KOPT-K1 (cell line): ENCODE results near the gene GLP1R.

Experiments used
- H3K27ac ChIP-seq: fragments of 200-600 bp; sonication (generic); 2 replicates; pipeline ENCODE4 v1.5.1; 2016; ENCODE audit warnings: antibody characterized with exemption, mild to moderate bottlenecking, low read depth, low read length; ENCODE audit not compliant: poor library complexity, severe bottlenecking
- H3K36me3 ChIP-seq: fragments of 200-600 bp; sonication (generic); 2 replicates; pipeline ENCODE4 v1.5.1; 2017; ENCODE audit warnings: antibody characterized with exemption, mild to moderate bottlenecking, low read length, moderate library complexity; ENCODE audit not compliant: insufficient read depth
- H3K9me3 ChIP-seq: fragments of 200-600 bp; sonication (generic); 2 replicates; pipeline ENCODE4 v1.5.1; 2017; ENCODE audit warnings: antibody characterized with exemption, low read length, mild to moderate bottlenecking; ENCODE audit not compliant: insufficient read depth, poor library complexity, severe bottlenecking

The GLP1R gene

GRCh38 chr6:39065561-39065960, 17.0 kb downstream of the GLP1R start:
- Histone ChIP-seq H3K27ac (no peak overlapping the region), H3K9me3 (no peaks in the 10 kb centered on the region), H3K36me3 (no peaks in the 10 kb centered on the region)

- no peaks in the 10 kb centered on the region for H3K9me3 ChIP-seq
- H3K36me3 ChIP-seq = no peaks in the 10 kb centered on the region
- no peak overlapping the region for H3K27ac ChIP-seq
These were observed 19.8 kb downstream of the GLP1R start for GRCh38 chr6:39068391-39068790.

GRCh38 chr6:39072830-39073229, 24.2 kb downstream of the GLP1R start:
- no peaks in the 10 kb centered on the region for H3K36me3 ChIP-seq
- no peaks in the 10 kb centered on the region for H3K9me3 ChIP-seq
- H3K27ac ChIP-seq = no peak overlapping the region

- Histone ChIP-seq H3K36me3 (no peaks in the 10 kb centered on the region), H3K27ac (no peak overlapping the region), H3K9me3 (no peaks in the 10 kb centered on the region)
These were observed 25.1 kb downstream of the GLP1R start for GRCh38 chr6:39073471-39074355.

GRCh38 chr6:39074486-39074885, 25.9 kb downstream of the GLP1R start:
- Histone ChIP-seq H3K9me3 (no peaks in the 10 kb centered on the region), H3K36me3 (no peaks in the 10 kb centered on the region), H3K27ac (no peak overlapping the region)

- H3K27ac ChIP-seq = no peak overlapping the region
- H3K9me3 ChIP-seq = no peaks in the 10 kb centered on the region
- no peaks in the 10 kb centered on the region for H3K36me3 ChIP-seq
These were observed 26.6 kb downstream of the GLP1R start for GRCh38 chr6:39075010-39075686.

- Histone ChIP-seq H3K9me3 (no peaks in the 10 kb centered on the region), H3K36me3 (no peaks in the 10 kb centered on the region), H3K27ac (no peak overlapping the region)
These were observed 27.4 kb downstream of the GLP1R start for GRCh38 chr6:39075807-39076622.

- no peak overlapping the region for H3K27ac ChIP-seq
- H3K36me3 ChIP-seq = no peaks in the 10 kb centered on the region
- H3K9me3 ChIP-seq = no peaks in the 10 kb centered on the region
These were observed 28.3 kb downstream of the GLP1R start for GRCh38 chr6:39076623-39077535.

- H3K36me3 ChIP-seq = no peaks in the 10 kb centered on the region
These were observed 29.5 kb downstream of the GLP1R start for GRCh38 chr6:39077882-39078594.

GRCh38 chr6:39078695-39079094, 30.1 kb downstream of the GLP1R start:
- Histone ChIP-seq H3K9me3 (no peaks in the 10 kb centered on the region), H3K36me3 (no peaks in the 10 kb centered on the region), H3K27ac (no peak overlapping the region)

More at GRCh38 chr6:39077882-39078594, 29.5 kb downstream of the GLP1R start:
- no peaks in the 10 kb centered on the region for H3K9me3 ChIP-seq
- H3K27ac ChIP-seq = no peak overlapping the region

- H3K27ac ChIP-seq = no peak overlapping the region
- no peaks in the 10 kb centered on the region for H3K36me3 ChIP-seq
- no peaks in the 10 kb centered on the region for H3K9me3 ChIP-seq
These were observed 30.9 kb downstream of the GLP1R start for GRCh38 chr6:39079197-39080125.

GRCh38 chr6:39080246-39080875, 31.8 kb downstream of the GLP1R start:
- Histone ChIP-seq H3K27ac (no peak overlapping the region), H3K9me3 (no peaks in the 10 kb centered on the region), H3K36me3 (no peaks in the 10 kb centered on the region)

GRCh38 chr6:39082310-39082709, 33.7 kb downstream of the GLP1R start:
- H3K36me3 ChIP-seq = no peaks in the 10 kb centered on the region
- H3K9me3 ChIP-seq = no peaks in the 10 kb centered on the region
- no peak overlapping the region for H3K27ac ChIP-seq
